NB4 (cell line): ENCODE results near the gene UST.
"Not testable (repeated sequence)": the region's sequence is repeated elsewhere in the genome, so short reads cannot be mapped to it uniquely, and the experiment has no call there.

Experiments used
- DNase-seq: peaks from one replicate; pipeline ENCODE4 v3.0.0; 2010; ENCODE audit warnings: low read depth
- H3K4me3 ChIP-seq: one replicate; pipeline ENCODE4 v1.5.1; 2011; ENCODE audit warnings: mild to moderate bottlenecking, low read depth, low read length, moderate library complexity
- CTCF ChIP-seq: IDR thresholded peaks from one replicate; pipeline ENCODE4 v1.5.1; 2012; ENCODE audit warnings: low read depth, low read length
- MAX ChIP-seq: IDR thresholded peaks from 2 replicates; pipeline ENCODE4 v1.6.1; 2011; ENCODE audit warnings: low read depth, low read length
- MYC ChIP-seq: IDR thresholded peaks from 2 replicates; pipeline ENCODE4 v1.6.1; 2011; ENCODE audit warnings: low read depth, low read length
- POLR2A ChIP-seq: IDR thresholded peaks from 2 replicates; pipeline ENCODE4 v1.6.1; 2011; ENCODE audit warnings: mild to moderate bottlenecking; ENCODE audit not compliant: insufficient read length; ENCODE audit errors: extremely low read depth

Gene UST

GRCh38 chr6:148840256-148840655, 93.4 kb downstream of the UST start:
- TF ChIP-seq CTCF (no peak), POLR2A (no peak), MYC (no peak), MAX (no peak)
- no peak overlapping the region for H3K4me3 ChIP-seq
- DNase-seq: no peak

- TF ChIP-seq MAX: no peak
- no peak for TF ChIP-seq POLR2A
- no peak for TF ChIP-seq CTCF
- TF ChIP-seq MYC: no peak
- no peak for DNase-seq
- no peak overlapping the region for H3K4me3 ChIP-seq
Measured at GRCh38 chr6:148842296-148843019, 95.6 kb downstream of the UST start.

- H3K4me3 ChIP-seq: no peak overlapping the region
- TF ChIP-seq POLR2A (no peak), CTCF (no peak), MYC (no peak), MAX (no peak)
- DNase-seq: no peak
Measured at GRCh38 chr6:148845464-148845863, 98.6 kb downstream of the UST start.

- no peak for TF ChIP-seq MAX
- H3K4me3 ChIP-seq: no peak overlapping the region
- no peak for DNase-seq
Measured at GRCh38 chr6:148846778-148847761, 100.2 kb downstream of the UST start.

GRCh38 chr6:148848915-148849314, 102.1 kb downstream of the UST start:
- TF ChIP-seq MYC: no peak
- TF ChIP-seq CTCF: no peak
- TF ChIP-seq MAX: no peak
- TF ChIP-seq POLR2A: no peak
- no peak for DNase-seq

GRCh38 chr6:148849449-148849848, 102.6 kb downstream of the UST start:
- H3K4me3 ChIP-seq, DNase-seq: not testable (repeated sequence)

More at GRCh38 chr6:148848915-148849314, 102.1 kb downstream of the UST start:
- no peak overlapping the region for H3K4me3 ChIP-seq
